Thyroid gland (tissue), 4 donors: ENCODE measurements around the gene NTPCR. TPM values are rescaled to one million over a fixed set of nuclear protein-coding genes. Genes with fewer than 3 reads are reported as not detected.
"Not testable (repeated sequence)": the region's sequence is repeated elsewhere in the genome, so short reads cannot be mapped to it uniquely, and the experiment has no call there.

ENCODE experiments used
- DNase-seq, 2 donors: peaks; one replicate each; pipeline ENCODE4 v3.0.0-alpha.2; 2019
- H3K27ac ChIP-seq, 3 donors: fragments of 200-600 bp; sonication (generic); 1 replicate in 2 of 3; 2 replicates in 1 of 3; pipeline ENCODE4 v1.5.1; 2016 to 2019; ENCODE audit warnings: mild to moderate bottlenecking in 1 of 3, moderate library complexity in 1 of 3
- H3K27me3 ChIP-seq: fragments of 200-600 bp; sonication (generic); one replicate; pipeline ENCODE4 v1.5.1; 2019
- H3K36me3 ChIP-seq, 2 donors: fragments of 200-600 bp; sonication (generic); one replicate each; pipeline ENCODE4 v1.5.1; 2016 to 2019
- H3K4me1 ChIP-seq, 2 donors: fragments of 200-600 bp; sonication (generic); one replicate each; pipeline ENCODE4 v1.5.1; 2017 to 2019
- H3K4me3 ChIP-seq, 3 donors: fragments of 200-600 bp; sonication (generic); replicated peaks in 1 of 3; 1 replicate in 2 of 3; 2 replicates in 1 of 3; pipeline ENCODE4 v1.5.1; 2016; ENCODE audit warnings: mild to moderate bottlenecking in 1 of 3
- H3K9me3 ChIP-seq: fragments of 200-600 bp; sonication (generic); one replicate; pipeline ENCODE4 v1.5.1; 2017
- CTCF ChIP-seq, 6 experiments: fragments of 200-600 bp in 3 of 6; fragments of 450-650 bp in 3 of 6; sonication (generic) in 3 of 6; IDR thresholded peaks; one replicate each; pipeline ENCODE4 v1.5.1; 2016 to 2019; ENCODE audit warnings: antibody characterized with exemption in 6 of 6, mild to moderate bottlenecking in 2 of 6, inconsistent platforms in 1 of 6, moderate library complexity in 1 of 6
- POLR2A ChIP-seq, 2 donors: fragments of 450-650 bp; IDR thresholded peaks; one replicate each; pipeline ENCODE4 v1.6.1; 2017; ENCODE audit warnings: antibody characterized with exemption in 2 of 2, mild to moderate bottlenecking in 2 of 2, moderate library complexity in 1 of 2
- WGBS, 2 donors: methylation state at CpG; one replicate each; pipeline ENCODE4 v1.1.5; 2017; 5-methylcytosine and 5-hydroxymethylcytosine counted together
- intact Hi-C: fragments of 100-400 bp; cut with DNase I; formaldehyde crosslinking; loops from one replicate; pipeline ENCODE4 v1.15.1; 2023
- total RNA-seq, 4 donors: library from RNA; depleted of rRNA; stranded (reverse); fragments of >200 nt; gene quantifications; one replicate each; pipeline ENCODE4 v1.2.3, GENCODE V29; 2016

Gene NTPCR
- total RNA-seq, 4 donors from 2014 or later, result 32.3 to 53.5 (median 43.5) TPM

DNA sequence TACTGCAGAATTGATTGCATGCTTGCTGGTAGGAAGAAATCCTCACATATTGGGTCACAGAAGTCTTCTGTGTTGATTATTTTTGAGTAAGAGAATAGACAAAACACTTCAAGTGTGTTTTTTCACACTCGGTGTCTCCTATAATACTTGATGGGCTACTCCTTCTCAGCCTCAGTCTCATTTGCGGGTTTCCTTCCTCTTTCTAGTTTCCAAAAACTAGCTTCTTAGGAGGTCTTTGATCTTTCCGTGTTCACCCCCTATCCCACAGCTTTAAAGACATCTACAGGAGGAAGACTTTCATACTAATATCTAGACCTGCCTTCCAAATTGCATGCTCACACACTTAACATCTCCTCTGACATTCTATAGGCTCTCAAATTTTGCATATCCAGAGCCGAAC, 40.7 kb upstream of the NTPCR start:
- 70 to 85% methylated on average over 4 of the region's 4 CpGs for WGBS, 2 donors
- intact Hi-C loops, result no loop called here
- no peak overlapping the region for H3K4me3 ChIP-seq
- no peaks in the 10 kb centered on the region for H3K36me3 ChIP-seq
- no peak for TF ChIP-seq CTCF (IDR thresholded peaks at IDR 0.05)
- TF ChIP-seq POLR2A (IDR thresholded peaks at IDR 0.05), result no peak
- H3K27ac ChIP-seq, result no peak overlapping the region
- H3K4me1 ChIP-seq, result no peaks in the 10 kb centered on the region
- no peaks in the 10 kb centered on the region for H3K27me3 ChIP-seq
- no peaks in the 10 kb centered on the region for H3K9me3 ChIP-seq
- no peak for DNase-seq

DNA sequence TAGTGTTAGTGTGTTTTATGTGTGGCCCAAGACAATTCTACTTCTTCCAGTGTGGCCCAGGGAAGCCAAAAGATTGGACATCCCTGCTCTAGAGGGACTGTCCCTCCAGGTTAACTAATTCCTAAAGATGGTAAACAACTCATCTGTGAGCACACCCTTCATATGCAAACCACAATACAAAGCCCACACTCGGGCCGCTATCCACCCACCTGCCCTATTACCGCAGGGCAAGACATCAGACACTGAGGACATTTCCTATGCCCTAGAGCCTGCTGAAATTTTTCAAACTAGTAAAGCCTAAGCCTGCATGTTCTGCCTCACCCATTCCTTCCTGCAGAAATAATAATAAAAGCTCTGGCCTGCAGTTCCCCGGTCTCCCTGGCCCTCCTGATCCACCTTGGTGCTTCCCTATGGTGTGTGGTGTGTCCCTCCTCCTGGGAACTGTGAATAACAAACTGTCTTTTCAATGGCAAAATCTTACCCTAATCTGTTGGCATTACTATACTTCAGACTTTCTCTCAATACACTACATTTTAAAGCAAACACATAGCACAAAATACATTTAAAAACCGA, 39.3 kb upstream of the NTPCR start:
- no peaks in the 10 kb centered on the region for H3K4me1 ChIP-seq
- H3K36me3 ChIP-seq, result no peaks in the 10 kb centered on the region
- no peak overlapping the region for H3K27ac ChIP-seq
- H3K4me3 ChIP-seq, result no peak overlapping the region
- no peaks in the 10 kb centered on the region for H3K27me3 ChIP-seq
- no peak for TF ChIP-seq POLR2A (IDR thresholded peaks at IDR 0.05)
- no peak for TF ChIP-seq CTCF (IDR thresholded peaks at IDR 0.05)
- DNase-seq, result no peak
- intact Hi-C loops, result no loop called here
- no peaks in the 10 kb centered on the region for H3K9me3 ChIP-seq
- WGBS, 2 donors, result 83 to 91% methylated on average over 5 of the region's 5 CpGs

DNA sequence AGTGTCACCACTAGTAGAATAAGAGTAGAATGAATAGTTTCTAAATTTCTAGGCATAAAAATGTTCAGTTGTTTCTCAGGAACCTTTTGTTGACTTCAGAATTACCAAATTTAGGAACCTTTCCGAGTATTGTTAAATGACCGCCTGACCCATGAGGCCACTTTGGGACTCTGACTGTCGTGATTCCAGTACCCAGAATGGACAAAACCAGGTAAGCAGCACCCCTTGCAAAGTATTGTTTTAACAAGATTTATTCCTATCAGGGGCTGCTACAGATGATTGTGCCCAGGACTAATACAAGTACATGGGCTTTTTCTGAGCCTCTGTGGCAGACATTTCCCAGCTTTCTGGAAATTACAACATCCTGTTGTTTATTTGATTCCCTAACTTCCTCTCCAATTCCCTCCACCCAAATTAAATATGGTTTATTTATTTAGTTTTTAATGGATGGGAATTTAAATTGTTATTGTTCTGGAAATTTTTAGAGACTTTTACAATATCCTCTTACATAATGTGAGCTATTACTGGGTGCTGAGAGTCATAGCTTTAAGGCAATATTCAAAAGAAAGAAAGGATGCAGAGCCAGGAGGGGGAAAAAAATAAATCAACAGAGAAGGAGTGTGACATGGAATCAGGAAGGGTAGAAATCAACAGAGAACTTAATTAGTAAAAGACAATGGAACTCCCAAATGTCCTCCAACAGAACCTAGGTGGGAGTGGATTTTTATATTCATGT, 37.4 kb upstream of the NTPCR start:
- DNase-seq, result no peak
- Histone ChIP-seq H3K4me1 (no peaks in the 10 kb centered on the region), H3K9me3 (no peaks in the 10 kb centered on the region), H3K4me3 (no peak overlapping the region), H3K27ac (peak overlapping the region in 1 of 3 donors; percentile 0), H3K36me3 (no peaks in the 10 kb centered on the region), H3K27me3 (no peaks in the 10 kb centered on the region)
- intact Hi-C loops, result no loop called here
- WGBS, 2 donors, result 86 to 88% methylated on average over 3 of the region's 3 CpGs
- no peak for TF ChIP-seq POLR2A (IDR thresholded peaks at IDR 0.05)
- TF ChIP-seq CTCF (IDR thresholded peaks at IDR 0.05), result no peak

GRCh38 chr1:232914271-232914670, 36.1 kb upstream of the NTPCR start:
- H3K27ac ChIP-seq, H3K4me3 ChIP-seq, H3K9me3 ChIP-seq, H3K4me1 ChIP-seq, H3K27me3 ChIP-seq, H3K36me3 ChIP-seq, intact Hi-C loops, DNase-seq: not testable (repeated sequence)
- 93 to 94% methylated on average over 2 of the region's 2 CpGs for WGBS, 2 donors

DNA sequence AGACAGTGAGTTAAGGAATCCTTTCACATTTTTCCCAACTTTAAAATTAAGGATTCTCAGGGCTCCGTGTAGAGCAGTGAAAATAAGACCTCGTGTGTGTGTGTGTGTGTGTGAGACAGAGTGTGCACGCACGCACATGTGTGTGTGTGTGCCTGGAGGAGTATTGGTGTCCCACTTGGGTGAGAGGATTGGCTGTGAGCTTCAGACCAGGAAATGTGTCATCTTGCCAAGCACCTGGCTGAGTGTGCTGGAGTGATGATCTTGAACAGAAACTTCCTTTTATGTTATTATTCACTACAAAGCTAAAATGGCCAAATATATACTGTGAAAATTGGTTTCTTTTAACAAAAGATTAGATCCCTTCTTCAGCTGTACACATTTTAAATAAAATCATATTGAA, 35.2 kb upstream of the NTPCR start:
- Histone ChIP-seq H3K27me3 (no peaks in the 10 kb centered on the region), H3K27ac (no peak overlapping the region), H3K36me3 (no peaks in the 10 kb centered on the region), H3K4me1 (no peaks in the 10 kb centered on the region), H3K4me3 (no peak overlapping the region), H3K9me3 (no peaks in the 10 kb centered on the region)
- DNase-seq, result no peak
- 77 to 85% methylated on average over 4 of the region's 4 CpGs for WGBS, 2 donors
- TF ChIP-seq CTCF (IDR thresholded peaks at IDR 0.05), result no peak
- intact Hi-C loops, result no loop called here
